Subcutaneous abdominal adipose tissue (tissue), 5 donors: Measurements from ENCODE around the gene MIGA2.
A peak's percentile ranks its signal among the peaks of the same experiment; 100 is the strongest.

Source experiments
- H3K27ac ChIP-seq: one replicate; pipeline ENCODE4 v1.7.0; 2013; ENCODE audit warnings: low read depth, mild to moderate bottlenecking, inconsistent platforms, low read length, moderate library complexity
- H3K27me3 ChIP-seq, 5 donors: one replicate each; pipeline ENCODE4 v1.7.0; 2013; ENCODE audit warnings: low read length in 5 of 5, inconsistent platforms in 1 of 5; ENCODE audit not compliant: control insufficient read depth in 5 of 5, insufficient read depth in 4 of 5
- H3K36me3 ChIP-seq, 5 donors: one replicate each; pipeline ENCODE4 v1.7.0; 2013; ENCODE audit warnings: low read length in 5 of 5; ENCODE audit not compliant: control insufficient read depth in 5 of 5, insufficient read depth in 5 of 5
- H3K4me1 ChIP-seq, 5 donors: one replicate each; pipeline ENCODE4 v1.7.0; 2013; ENCODE audit warnings: low read length in 5 of 5, mild to moderate bottlenecking in 3 of 5, moderate library complexity in 1 of 5; ENCODE audit not compliant: control insufficient read depth in 5 of 5, insufficient read depth in 5 of 5
- H3K4me3 ChIP-seq, 5 donors: one replicate each; pipeline ENCODE4 v1.7.0; 2013; ENCODE audit warnings: low read length in 5 of 5, low read depth in 1 of 5
- H3K9ac ChIP-seq, 5 donors: one replicate each; pipeline ENCODE4 v1.7.0; 2013; ENCODE audit warnings: low read length in 5 of 5, mild to moderate bottlenecking in 4 of 5, moderate library complexity in 3 of 5
- H3K9me3 ChIP-seq, 5 donors: one replicate each; pipeline ENCODE4 v1.7.0; 2013; ENCODE audit warnings: low read length in 5 of 5; ENCODE audit not compliant: control insufficient read depth in 5 of 5
- donor health status: healthy.
- donor health status: healthy.
- donor health status: healthy.
- donor health status: healthy.
- donor health status: healthy.

The MIGA2 gene

DNA sequence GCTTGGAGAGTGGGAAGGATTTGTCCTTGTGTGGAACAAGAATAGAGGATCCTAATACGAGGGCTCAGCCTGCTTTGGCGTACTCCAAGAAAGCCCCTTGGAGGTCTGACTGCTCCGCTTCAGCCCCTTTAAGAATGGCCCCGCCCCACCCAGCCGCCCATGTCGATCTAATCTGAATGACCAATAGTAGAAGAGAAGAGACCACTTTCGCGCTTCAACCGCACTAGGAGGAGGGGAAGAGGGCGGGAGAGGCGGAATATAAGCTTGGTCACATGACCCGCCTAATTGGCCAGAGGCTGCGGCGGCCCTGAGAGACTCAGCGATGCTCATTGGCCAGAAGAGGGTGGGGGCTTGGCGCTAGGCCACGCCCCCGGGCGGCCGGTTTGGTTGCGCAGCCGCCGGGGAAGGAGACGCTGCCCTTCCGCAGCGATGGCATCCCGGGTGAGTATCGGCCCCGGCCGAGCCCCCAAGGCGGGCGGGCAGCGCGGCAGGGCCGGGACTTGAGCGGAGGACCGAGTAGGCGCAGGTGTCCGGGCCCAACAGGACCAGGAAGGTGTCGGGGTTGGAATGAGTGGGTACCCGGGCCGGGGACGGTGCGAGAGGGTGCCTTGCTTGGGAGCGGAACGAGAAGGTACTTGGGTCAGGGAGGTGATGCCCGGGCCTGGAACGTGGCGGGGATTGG, at the start of gene MIGA2:
TSS of gene MIGA2 (plus strand) at position 386 of the 682 bp plus-strand sequence. CDS start 3,969 bp downstream, outside the sequence.
- peak within 1 kb of the TSS; percentile 68 to 94 (median 90) for H3K9ac ChIP-seq
- H3K36me3 ChIP-seq: peaks cover 0 to 6% (median 4%) of the 10 kb centered on the region in 5 donors
- no peaks in the 10 kb centered on the region for H3K27me3 ChIP-seq
- peaks cover 7 to 31% (median 25%) of the 10 kb centered on the region in 5 donors for H3K4me1 ChIP-seq
- H3K9me3 ChIP-seq: no peaks in the 10 kb centered on the region
- H3K27ac ChIP-seq: peak within 1 kb of the TSS; percentile 64
- H3K4me3 ChIP-seq: peak within 1 kb of the TSS; percentile 82 to 99 (median 89)

GRCh38 chr9:128986671-128987070, 49.8 kb upstream of the MIGA2 start:
- H3K36me3 ChIP-seq: peaks cover 23 to 87% (median 63%) of the 10 kb centered on the region in 5 donors
- peaks cover 0 to 16% (median 8%) of the 10 kb centered on the region in 5 donors for H3K4me1 ChIP-seq
- H3K9me3 ChIP-seq: no peaks in the 10 kb centered on the region
- H3K4me3 ChIP-seq: no peak overlapping the region
- no peaks in the 10 kb centered on the region for H3K27me3 ChIP-seq
- H3K27ac ChIP-seq: no peak overlapping the region
- no peak overlapping the region for H3K9ac ChIP-seq

- Histone ChIP-seq H3K4me3 (peak overlapping the region in 2 of 5 donors; percentile 47 to 48), H3K27ac (peak overlapping the region; percentile 38), H3K27me3 (no peaks in the 10 kb centered on the region), H3K9me3 (no peaks in the 10 kb centered on the region), H3K9ac (no peak overlapping the region), H3K4me1 (peaks cover 0 to 14% (median 6%) of the 10 kb centered on the region in 5 donors), H3K36me3 (peaks cover 24 to 85% (median 64%) of the 10 kb centered on the region in 5 donors)
These were observed 48.6 kb upstream of the MIGA2 start for GRCh38 chr9:128987805-128988204.

DNA sequence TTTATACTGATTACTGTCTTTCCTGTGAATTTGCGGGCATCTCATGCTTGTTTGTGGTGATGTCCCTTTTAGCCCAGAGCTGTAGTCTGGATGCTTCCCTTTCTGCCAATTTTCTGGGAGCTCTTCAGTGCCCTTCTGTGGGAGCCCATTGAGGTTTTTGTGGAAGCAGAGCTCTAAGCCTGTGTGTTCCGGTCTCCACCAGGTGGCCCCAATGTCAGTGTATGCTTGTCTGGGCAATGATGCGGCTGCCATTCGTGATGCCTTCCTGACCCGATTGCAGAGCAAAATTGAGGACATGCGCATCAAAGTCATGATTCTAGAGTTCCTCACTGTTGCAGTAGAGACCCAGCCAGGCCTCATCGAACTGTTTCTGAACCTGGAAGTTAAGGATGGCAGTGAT, 43.4 kb upstream of the MIGA2 start:
- Histone ChIP-seq H3K4me1 (peaks cover 0 to 4% (median 3%) of the 10 kb centered on the region in 5 donors), H3K27ac (no peak overlapping the region), H3K9ac (no peak overlapping the region), H3K27me3 (no peaks in the 10 kb centered on the region), H3K36me3 (peaks cover 14 to 81% (median 65%) of the 10 kb centered on the region in 5 donors), H3K4me3 (no peak overlapping the region), H3K9me3 (no peaks in the 10 kb centered on the region)

GRCh38 chr9:128995791-128996190, 40.6 kb upstream of the MIGA2 start:
- Histone ChIP-seq H3K27me3 (no peaks in the 10 kb centered on the region), H3K27ac (no peak overlapping the region), H3K36me3 (peaks cover 14 to 93% (median 76%) of the 10 kb centered on the region in 5 donors), H3K4me1 (peaks cover 0 to 3% (median 0%) of the 10 kb centered on the region in 5 donors), H3K9me3 (no peaks in the 10 kb centered on the region), H3K9ac (no peak overlapping the region), H3K4me3 (no peak overlapping the region)

DNA sequence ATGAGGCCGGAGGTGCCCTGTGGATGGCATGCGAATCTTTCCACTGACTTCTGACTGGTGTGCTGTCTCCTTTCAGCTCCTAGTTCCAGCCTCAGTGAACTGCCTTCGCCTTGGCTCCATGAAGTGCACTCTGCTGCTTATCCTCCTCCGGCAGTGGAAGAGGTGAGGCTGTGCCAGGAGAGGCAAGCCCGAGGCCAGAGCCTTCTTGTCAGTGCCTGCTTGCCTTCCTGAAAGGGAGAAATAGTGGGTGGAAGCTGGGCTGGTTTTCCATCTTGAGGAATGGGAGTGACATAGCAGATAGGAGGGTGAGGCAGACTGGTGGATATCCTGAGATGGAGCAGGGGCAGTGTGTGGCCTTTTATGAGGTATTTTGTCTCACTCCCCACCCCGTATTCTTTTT, 38.0 kb upstream of the MIGA2 start:
- Histone ChIP-seq H3K27me3 (no peaks in the 10 kb centered on the region), H3K4me1 (peaks cover 0 to 3% (median 0%) of the 10 kb centered on the region in 5 donors), H3K4me3 (no peak overlapping the region), H3K36me3 (peaks cover 9 to 95% (median 89%) of the 10 kb centered on the region in 5 donors), H3K9ac (no peak overlapping the region), H3K27ac (no peak overlapping the region), H3K9me3 (no peaks in the 10 kb centered on the region)

DNA sequence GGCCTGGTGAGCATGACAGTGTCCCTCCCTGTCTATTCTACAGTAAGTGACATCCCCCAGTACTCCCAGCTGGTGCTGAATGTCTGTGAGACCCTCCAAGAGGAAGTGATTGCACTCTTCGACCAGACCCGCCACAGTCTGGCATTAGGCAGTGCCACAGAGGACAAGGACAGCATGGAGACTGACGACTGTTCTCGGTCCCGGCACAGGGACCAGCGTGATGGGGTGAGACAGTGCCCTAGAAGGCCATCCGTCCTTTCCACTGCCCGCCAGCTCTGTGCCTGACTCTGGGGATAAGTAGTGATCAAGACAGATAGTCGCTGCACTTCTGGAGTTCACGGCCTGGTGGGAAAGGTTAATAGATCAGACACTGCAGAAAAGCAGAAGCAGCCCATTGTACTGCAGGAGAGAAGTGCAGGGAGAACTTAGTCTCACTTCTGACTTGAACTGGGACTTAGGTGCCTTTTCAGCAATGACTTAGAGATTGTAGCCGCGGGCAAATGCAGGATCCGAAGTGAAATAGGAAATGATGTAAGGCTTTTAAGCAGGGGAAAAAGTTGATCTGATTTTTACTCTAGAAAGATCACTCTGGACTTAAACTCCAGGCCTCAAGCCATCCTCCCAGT, 36.7 kb upstream of the MIGA2 start:
- Histone ChIP-seq H3K4me1 (peaks cover 0 to 3% (median 0%) of the 10 kb centered on the region in 5 donors), H3K9me3 (no peaks in the 10 kb centered on the region), H3K4me3 (no peak overlapping the region), H3K27me3 (no peaks in the 10 kb centered on the region), H3K36me3 (peaks cover 2 to 90% (median 78%) of the 10 kb centered on the region in 5 donors), H3K27ac (no peak overlapping the region), H3K9ac (no peak overlapping the region)

DNA sequence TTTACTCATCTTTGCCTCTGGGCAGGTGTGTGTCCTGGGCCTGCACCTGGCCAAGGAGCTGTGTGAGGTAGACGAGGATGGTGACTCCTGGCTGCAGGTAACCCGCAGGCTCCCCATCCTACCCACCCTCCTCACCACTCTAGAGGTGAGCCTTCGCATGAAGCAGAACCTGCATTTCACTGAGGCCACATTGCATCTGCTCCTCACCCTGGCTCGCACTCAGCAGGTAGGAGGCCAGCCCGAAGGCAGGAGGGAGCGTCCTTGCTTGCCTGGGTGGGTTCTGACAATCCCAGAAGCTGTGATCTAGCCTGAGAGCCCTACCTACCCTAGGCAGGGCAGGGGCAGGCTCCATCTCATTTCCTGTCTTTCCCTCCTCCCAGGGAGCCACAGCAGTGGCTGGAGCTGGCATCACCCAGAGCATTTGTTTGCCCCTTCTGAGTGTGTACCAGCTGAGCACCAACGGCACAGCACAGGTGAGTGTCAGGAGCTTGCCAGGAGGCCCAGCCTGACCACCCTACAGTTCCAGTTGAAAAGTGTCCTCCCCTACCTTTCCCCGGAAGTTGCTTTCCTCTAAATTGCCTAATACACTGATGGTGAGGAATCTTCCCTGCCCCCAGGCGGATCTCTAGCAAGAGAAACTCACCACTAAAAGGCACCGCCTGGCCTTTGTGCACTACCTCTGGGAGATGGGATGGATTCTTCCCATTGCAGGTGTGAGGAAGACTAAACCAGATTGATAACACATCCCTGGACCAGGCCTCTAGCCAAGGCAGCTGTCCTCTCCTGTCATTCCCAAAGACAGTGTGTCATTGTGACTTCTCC, 34.7 kb upstream of the MIGA2 start:
- Histone ChIP-seq H3K27ac (no peak overlapping the region), H3K4me3 (no peak overlapping the region), H3K36me3 (peaks cover 1 to 92% (median 79%) of the 10 kb centered on the region in 5 donors), H3K27me3 (no peaks in the 10 kb centered on the region), H3K4me1 (peaks cover 0 to 4% (median 4%) of the 10 kb centered on the region in 5 donors), H3K9ac (no peak overlapping the region), H3K9me3 (no peaks in the 10 kb centered on the region)

DNA sequence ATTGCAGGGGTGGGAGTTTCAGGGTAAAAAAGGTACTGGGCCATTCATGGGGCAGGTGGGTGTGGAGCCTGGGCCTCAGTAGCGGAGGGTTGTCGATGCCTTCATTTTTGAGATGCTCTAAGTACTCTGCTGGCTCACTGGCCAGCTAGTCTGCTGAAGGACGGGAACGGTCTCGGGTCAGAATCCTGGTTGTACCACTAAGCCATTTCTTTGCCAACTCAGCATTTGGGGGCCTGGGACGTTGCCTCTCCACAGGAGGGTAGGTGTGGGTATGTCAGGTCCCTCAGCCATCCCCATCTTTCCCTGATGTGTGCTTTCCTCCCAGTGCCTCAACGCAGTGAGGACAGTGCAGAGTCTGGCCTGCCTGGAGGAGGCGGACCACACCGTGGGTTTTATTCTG, 33.4 kb upstream of the MIGA2 start:
- Histone ChIP-seq H3K27me3 (no peaks in the 10 kb centered on the region), H3K4me1 (peaks cover 0 to 16% (median 9%) of the 10 kb centered on the region in 5 donors), H3K36me3 (peaks cover 0 to 89% (median 70%) of the 10 kb centered on the region in 5 donors), H3K27ac (no peak overlapping the region), H3K9ac (peak overlapping the region in 1 of 5 donors; percentile 43), H3K9me3 (no peaks in the 10 kb centered on the region), H3K4me3 (no peak overlapping the region)
